GM21528 (cell line): ENCODE data around the gene CHMP4A.

Source experiments
- ATAC-seq: cut with Tn5 transposase; IDR thresholded peaks from one replicate; pipeline ENCODE4 v1.9.1; 2021; ENCODE audit warnings: mild to moderate bottlenecking, moderate library complexity; ENCODE audit not compliant: unreplicated experiment, low FRiP score

Gene CHMP4A

DNA sequence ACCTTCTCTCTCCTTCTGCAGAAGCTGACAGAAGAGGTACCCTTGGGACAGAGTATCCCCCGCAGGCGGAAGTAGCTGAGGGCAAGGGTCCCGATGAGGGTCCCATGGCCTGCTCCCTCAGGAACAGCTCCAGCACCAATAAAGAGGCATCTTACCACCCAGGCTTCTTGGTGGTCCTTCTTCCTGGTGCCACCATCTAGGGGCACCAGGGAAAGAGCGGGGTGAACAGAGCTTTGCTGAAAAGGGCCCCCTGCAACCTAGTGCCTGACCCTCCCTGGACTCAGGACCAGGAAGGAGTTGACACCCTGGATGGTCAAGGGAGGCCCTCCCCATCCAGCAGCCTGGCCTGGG, 52.8 kb downstream of the CHMP4A start:
- peak; percentile 5 for ATAC-seq

DNA sequence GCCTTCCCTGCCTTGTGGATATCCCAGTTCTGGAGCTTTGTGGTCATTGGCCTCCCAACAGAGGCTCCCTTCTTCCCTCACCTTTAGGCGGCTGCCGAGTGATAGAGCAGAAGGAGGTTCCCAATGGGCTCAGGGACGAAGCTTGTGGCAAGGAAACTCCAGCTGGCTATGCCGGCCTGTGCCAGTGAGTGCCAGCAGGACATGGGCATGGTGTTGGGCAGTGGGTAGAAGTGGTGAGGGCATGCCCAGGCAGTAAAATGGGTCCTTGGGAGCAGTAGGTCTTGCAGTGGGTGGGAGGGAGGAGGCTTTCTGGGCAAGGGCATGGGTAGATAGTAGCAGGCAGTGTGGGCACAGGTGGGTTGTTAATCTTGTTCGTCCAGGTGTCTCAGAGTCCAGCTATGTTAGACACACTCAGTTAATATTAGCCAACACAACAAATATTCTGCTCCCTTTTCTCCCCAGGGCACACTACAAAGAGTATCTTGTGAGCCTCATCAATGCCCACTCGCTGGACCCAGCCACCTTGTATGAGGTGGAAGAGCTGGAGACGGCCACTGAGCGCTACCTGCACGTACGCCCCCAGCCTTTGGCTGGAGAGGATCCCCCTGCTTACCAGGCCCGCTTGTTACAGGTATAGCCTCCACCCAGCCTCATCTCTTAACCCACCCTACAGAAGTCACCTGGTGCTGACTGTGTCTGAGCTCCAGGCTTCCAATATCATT, 53.4 kb downstream of the CHMP4A start:
- no peak for ATAC-seq
